ENCODE data around the gene OR10K2.

Gene OR10K2

DNA sequence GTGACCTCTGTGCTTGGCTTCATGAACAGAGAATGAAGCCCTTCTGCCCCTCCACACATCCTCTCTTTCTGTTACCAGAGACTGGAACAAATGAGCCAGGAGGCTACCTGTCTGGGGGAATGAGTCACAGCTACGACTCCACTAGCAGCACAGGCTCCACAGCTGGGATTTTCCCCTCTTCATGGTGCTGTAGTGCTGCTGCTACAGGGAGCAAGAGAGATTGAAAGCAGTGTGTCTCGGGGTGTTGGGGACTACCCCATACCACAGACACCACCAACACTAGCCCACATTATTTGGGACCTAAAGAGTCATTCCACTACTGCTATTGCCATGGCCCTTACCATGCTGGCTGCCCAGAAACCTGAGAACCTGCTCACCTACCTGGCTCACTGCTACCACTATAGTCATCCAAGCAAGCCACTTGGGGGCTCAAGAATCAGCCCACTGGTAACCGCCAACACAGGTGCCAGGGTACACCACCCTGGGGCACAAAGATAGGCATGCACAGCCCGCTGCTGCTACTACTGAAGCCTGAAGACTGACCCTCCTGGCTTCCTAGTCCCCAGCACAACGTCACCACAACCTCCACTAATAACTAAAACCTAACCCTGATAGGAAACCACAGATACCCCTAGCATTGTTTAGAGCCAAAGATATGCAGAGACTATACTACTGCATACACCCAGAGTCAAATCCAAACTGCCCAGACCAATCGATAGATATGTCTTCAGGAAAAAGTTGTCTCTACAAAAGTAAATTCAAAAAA lies 54.7 kb downstream of the OR10K2 start:
- DNase-seq, result no peak

Measured in right kidney (tissue), 1 donor.